ENCODE measurements around the gene GDF10.

GDF10 gene

DNA sequence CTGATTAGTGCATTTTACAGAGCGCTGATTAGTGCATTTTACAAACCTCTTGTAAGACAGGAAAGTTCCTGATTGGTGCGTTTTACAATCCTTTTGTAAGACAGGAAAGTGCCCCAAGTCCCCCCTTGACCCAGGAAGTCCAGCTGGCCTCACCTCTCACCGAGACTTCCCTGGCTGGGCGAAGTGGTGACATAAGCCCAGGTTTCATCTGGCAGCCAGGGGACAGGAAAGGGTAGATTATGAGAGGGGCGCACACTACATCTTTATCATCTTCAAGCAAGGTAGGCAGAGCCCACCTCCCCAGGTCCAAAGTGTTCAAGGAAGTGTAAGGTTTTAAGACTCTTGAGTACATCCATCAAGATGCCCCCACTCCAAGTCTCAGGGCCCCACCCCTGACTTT lies 5.5 kb upstream of the GDF10 start:
- no peak for DNase-seq

DNA sequence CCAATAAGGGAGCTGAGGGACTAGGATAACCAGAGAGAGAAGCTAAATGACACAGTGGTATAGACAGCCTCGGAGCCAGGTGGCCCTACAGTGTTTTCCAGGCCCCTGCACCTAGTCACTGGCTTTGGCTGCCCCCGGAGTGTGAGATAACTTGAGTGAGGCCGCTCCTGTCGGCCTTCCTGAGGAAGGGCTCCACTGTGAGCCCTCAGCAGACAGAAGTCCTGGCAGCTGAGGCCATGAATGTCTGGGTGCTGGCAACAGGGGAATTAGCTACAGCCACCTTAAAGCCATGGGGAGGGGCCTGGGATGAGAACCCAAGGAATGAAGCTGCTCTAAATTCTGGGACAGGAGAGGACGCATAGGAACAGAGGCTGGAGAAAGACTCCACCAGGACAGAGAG lies 4.6 kb upstream of the GDF10 start:
- no peak for DNase-seq

DNA sequence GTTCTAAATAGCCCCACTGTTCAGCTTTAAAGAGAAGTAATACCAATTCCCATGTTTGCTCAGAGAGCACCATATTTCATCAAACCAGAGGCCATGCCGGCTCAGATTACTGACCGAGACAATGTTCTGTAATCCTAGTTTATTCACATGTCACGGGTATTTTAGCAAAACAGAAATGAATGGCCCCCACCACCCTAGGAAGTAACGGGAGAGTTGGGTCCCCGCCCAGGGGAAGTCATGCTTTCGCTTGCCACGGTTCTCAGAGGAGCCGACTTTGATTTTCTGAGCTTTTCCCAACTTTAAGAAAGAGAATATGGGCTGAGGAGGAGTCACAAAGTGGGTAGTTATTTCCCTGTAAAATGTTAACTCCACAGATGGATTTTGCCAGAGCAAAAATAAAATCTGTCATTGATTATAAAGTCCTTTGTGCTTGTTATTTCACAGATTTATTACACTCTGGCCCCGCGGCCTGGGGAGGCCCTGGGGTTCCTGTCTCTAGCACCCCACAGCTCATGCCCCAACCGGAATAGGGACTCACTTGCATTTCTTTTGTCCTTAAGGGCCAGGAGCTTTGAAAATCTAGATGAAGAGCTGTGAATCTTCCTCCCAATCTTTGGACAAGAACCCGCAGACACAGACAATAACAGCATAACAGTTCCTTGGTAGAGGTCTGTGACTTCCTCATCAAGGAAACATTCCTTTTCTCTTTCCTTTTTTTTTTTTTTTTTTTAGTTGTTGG lies 3.7 kb upstream of the GDF10 start:
- no peak for DNase-seq

DNA sequence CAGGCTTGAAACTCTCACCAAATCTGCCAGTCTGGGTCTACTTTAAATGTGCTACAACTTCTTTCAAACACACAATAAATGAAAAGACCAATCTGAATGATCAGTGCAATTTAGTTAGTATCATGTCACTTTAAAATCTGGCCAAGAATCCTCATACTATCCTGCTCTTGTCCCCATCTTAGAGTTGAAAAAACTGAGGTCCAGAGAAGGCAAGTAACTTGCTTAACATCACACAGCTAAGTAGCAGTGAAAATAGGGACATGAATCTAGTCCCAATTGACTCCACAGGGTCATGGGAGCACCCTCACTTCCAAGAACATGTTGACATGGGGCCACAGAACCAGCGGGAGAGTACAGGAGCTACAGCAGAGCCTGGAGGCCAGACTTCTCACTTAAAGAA lies 3.1 kb upstream of the GDF10 start:
- DNase-seq = no peak

DNA sequence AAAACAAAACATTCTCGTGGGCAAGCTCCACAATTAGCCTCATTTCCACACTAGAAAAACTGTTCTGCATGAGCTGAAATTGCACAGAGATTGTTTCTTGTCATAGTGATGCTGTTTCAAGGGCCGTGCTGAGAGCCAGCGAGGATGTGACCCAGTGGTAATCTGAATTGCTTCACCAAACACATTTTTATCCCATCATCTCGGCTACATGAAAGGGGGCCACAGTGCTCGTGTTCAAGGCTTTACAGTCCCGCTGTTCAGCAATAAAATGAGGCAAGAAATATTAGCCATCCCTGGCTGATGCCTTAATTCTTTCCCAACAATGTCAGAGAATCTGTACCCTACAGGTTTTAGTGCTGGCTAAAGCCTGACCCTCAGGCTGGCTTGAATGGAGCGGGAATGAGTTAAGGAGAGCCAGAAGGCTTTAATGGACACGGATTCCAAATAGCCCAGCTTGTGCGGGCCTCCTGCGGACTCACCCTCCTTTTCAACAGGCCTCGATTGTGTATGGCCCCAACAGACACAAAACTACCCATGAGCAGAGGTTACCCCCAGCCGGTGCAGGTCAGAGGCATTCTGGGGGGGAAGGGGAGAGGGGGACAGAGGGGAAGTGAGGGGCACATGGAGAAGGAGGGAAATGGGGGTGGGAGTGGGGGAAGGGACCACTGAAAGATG lies 2.0 kb upstream of the GDF10 start:
- DNase-seq = no peak

DNA sequence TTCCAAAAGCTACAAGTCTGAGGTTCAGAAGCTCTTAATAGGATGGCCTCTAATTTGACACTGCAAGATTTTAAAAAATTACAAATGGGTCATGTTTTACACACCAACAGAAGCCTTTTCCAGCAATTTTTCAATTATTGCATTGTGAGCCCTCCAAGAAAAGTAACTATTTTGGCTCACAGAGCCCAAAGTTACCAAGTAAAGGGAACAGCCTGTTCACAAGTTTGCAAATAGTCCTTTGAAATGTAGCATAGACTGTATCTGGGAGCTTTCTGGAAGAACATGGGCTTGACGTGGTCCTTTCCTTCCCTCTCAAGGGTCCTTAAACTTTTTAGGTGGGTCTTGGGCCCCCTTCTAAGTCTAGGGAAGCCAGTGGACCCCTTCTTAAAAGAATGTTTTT lies 1.3 kb upstream of the GDF10 start:
- DNase-seq = no peak

DNA sequence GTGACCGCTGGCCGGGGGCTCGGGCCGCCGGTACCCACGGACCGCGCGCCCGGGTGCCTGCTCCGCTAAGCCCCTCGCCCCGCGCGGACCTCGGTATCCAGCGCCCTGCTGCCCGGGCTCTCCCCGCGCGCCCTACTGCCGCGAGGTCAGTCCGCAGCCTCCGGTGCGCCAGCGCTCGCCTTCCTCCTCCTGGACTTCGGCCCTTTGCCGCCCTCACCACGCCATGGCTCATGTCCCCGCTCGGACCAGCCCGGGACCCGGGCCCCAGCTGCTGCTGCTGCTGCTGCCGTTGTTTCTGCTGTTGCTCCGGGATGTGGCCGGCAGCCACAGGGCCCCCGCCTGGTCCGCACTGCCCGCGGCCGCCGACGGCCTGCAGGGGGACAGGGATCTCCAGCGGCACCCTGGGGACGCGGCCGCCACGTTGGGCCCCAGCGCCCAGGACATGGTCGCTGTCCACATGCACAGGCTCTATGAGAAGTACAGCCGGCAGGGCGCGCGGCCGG lies 483 bp downstream of the GDF10 start:
- DNase-seq = peak; percentile 16

DNA sequence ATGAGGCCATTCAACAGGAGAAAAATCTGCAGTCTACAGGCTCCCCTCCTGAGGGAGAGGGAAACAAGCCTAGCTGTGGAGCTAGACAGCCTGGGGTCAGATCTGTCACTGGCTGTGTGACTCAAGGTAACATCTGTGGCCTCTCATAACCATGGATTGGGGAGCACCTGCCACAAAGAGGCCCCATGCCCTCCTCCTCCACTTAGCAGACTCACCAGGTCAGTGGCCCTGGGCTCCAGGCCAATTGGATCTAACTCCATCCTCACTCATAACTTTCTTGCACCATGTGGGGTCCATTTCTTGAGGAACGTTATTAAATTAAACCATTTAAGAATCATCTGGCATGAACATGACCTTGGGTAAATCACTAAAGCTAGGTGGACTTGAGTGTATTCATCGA lies 1.8 kb downstream of the GDF10 start:
- DNase-seq = no peak

DNA sequence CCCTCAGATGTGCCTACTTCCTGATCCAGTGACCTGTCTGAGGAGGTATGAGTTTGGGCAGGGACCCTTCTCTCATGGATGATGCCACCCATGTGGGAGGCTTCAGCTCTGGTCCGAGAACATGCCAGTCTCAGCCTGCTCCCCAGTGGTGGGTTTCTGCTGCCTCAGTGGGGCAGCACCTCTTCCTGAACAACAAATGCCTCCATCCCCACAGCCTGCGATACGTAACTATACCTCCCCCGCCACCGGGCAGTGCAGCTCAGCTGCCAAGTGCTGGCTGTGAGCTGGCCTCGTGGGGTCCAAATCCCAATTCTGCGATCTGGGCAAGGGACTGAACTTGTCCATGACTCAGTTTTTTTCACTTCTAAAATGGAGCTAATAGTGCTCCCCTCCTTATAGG lies 3.1 kb downstream of the GDF10 start:
- no peak for DNase-seq

DNA sequence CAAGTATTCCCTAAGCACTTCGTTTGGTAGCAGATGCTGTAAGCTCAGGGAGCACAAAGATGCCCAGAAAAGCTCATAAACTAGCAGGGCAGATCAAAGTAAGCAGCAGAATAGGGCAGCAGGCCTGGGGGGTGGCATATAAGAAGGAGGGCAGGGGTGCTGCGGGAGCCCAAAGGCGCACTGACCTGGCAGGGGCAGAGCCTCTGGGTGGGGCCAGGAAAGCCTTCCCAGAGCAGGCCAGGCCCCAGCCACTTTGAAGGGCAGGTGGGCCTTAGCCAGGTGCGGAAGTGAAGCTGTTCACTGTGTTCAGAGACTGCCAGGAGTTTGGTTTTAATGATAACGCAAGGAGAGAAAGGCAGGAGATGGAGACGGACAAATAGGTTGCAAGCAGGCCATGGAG lies 3.9 kb downstream of the GDF10 start:
- no peak for DNase-seq

DNA sequence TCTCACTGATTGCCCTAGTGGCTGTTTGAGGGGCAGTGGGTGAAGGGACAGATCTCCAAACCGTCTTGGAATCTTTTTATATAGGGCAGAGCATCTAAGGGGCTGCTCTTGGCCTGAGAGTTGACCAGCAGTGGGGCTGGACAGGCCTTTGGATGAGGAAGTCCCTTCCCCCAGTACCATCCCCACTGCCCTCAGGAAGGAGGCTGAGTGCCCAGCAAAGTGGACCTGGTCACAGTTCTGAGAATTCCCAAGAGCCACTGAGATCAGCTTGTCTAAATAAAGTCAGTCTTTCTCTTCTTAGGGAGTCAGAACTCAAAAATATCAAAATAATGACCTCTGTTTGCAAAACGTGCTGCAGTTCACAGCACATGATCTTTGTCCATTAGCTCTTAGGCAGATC lies 5.6 kb downstream of the GDF10 start:
- no peak for DNase-seq

DNA sequence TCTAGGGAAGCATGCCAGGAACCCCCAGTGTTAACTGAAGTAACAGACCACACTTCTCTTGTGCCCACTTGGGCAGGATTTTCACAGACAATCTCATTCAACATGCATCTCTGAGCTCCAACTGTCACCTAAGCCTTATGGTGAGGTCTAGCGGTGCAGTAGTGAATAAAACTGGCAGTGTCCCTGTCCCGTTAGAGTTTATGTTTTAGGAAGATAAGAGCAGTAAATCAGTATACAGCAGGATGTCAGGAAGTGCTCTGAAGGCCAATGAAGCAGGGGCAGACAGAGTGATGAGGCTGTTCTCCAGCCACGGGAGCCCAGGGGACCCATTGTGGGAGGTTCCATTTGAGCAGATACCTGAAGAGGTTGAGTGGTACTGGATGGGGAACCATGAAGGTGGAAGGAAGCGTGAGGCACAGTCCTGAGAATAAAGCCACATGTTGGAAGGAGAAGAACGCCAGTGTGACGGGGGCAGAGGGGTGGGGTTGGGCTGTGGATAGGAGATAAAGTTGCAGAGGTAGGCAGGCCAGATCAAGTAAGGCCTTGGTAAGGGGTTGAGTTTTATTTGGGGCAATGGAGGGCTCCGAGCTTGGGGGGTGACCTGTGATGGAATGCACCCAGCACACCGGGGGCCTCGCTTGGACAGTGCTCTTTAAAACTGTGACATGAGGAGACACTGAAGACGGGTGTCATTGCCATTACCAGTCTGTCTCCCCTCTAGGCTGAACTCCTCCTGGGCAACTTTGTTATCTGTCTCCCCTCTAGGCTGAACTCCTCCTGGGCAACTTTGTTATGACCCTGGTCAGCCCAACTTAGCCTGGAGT lies 6.6 kb downstream of the GDF10 start:
- no peak for DNase-seq

DNA sequence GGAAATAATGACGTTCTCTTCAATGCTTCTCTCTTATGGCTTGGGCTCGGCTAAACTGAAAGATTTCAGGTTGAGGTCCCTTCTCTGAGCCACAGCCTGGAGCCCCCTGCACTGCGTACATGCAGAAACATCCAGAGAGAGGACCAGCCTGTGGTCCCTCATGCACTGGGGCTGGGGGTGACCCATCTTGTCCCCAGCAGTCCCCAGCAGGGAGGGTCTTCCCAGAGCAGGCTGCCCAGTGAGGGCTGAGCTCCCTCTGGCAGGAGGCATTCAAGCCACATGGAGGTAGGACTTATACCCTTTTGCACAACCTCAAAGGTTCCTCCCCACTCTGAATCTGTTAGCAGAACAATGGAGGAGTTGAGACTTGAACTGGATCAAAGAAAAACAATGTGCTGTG lies 7.4 kb downstream of the GDF10 start:
- no peak for DNase-seq

DNA sequence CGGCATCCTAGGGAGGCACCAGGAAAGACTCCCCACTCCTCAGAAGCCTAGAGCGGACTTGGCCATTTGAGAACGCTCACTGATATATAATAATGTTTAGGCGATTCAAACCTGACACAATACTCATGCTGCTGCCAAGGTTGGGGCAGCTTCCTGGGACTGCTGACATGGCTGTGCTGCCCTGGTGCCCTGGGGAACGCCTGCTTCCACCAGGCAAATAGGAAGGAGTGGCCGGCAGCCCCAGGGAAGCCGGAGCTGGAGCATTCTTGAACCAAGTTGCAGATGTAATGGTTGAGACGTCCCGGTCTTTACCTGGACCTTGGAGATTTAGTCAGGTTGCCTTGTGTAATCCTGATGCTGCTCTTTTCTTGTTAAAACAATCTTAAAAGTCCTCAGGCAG lies 8.8 kb downstream of the GDF10 start:
- DNase-seq = no peak

DNA sequence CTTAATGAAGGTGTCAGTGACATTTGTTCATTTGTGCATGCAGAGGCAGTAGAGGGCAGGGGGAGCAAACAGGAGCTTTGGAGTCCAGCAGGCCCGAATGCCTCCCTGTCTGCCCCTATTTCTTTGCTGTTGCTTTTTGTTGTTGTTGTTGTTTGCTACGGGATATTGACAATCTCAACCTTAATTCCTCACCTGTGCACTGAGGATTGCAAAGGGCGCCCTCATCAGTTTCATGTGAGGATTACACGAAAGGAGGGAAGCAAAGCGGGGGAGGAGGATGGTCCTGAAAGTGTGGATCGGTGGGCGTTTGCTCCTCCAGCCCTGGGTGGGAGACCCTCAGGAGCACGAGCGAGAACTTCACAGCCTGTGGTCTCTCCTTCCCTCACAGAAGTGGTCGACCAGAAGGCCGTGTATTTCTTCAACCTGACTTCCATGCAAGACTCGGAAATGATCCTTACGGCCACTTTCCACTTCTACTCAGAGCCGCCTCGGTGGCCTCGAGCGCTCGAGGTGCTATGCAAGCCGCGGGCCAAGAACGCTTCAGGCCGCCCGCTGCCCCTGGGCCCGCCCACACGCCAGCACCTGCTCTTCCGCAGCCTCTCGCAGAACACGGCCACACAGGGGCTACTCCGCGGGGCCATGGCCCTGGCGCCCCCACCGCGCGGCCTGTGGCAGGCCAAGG lies 9.6 kb downstream of the GDF10 start:
- DNase-seq = peak; percentile 28

DNA sequence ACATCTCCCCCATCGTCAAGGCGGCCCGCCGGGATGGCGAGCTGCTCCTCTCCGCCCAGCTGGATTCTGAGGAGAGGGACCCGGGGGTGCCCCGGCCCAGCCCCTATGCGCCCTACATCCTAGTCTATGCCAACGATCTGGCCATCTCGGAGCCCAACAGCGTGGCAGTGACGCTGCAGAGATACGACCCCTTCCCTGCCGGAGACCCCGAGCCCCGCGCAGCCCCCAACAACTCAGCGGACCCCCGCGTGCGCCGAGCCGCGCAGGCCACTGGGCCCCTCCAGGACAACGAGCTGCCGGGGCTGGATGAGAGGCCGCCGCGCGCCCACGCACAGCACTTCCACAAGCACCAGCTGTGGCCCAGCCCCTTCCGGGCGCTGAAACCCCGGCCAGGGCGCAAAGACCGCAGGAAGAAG lies 10.1 kb downstream of the GDF10 start:
- DNase-seq = no peak

DNA sequence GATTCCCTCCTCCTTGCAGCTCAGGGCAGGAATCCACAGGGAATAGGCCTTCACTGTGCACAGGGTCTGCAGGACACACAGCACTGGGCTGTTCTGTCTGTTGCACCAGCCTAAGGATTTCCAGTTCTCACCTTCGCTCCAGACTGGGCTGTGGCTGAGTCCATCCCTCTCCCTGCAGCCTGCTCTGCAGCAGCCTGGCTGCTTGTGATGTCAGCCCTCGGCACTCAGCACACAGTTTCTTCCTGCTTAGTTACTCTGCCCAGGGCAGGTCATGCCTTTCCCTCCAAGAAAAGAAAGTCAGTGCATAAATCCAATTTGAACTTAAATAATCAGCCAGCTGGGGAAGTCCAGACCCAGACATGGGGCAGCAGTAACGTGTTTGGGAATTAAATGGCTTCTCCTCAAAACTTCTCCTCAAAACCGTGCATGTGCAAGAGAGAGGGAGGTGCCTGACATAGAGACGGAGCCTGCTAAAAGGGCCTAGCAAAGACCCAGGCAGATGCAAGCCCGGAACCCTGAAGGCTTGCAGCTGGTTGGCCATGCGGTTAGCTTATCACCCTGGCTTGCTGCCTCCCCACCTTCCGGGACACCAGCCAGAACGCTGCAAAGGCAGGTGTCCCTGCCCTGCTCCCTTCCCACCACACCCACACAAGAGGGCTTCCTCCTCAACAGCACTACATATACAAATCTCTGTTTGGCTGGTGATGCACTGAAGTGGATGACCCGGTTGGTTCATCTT lies 11.4 kb downstream of the GDF10 start:
- peak; percentile 50 for DNase-seq

DNA sequence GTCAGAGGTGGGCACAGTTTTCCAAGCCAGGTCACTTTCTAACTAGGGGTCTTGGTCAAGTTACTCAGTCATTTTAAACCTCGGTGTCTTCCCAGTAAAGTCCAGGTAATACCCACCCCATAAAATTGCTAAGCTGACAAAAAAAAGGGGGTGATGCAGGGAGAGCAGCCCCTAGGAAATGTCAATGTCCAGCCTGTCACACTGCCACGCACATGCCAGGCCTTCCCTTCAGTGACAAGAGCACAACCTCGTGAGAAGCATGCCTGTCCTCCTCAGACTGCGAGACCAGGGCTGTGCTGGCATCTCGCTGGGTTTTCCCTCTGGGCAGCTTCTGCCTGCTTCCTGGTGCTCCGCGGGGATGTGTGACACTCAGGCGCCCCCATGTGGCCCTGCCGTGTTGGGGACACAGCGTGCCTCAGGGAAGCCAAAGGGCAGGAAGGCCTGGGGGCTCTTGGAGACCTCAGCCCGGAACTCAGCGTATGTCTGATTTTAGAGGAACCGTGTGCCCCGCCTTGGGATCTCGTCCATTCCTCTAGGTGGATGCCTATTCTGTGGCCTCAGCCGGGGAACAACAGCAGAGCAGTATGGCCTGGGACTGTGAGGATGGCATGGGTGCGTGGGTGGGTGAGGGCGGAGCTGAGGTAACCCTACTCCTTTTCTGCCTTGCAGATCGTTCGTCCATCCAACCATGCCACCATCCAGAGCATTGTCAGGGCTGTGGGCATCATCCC lies 12.1 kb downstream of the GDF10 start:
- peak; percentile 91 for DNase-seq

DNA sequence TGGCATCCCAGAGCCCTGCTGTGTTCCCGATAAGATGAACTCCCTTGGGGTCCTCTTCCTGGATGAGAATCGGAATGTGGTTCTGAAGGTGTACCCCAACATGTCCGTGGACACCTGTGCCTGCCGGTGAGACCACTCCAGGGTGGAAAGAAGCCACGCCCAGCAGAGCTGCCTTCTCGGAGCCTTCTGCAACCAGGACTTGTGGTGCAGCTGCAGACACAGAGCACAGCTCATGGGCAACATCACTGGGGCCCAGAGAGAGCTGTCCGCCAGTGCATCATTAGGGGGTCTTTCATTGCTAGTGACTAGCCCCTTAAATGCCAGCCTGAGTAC lies 12.6 kb downstream of the GDF10 start:
- no peak for DNase-seq

DNA sequence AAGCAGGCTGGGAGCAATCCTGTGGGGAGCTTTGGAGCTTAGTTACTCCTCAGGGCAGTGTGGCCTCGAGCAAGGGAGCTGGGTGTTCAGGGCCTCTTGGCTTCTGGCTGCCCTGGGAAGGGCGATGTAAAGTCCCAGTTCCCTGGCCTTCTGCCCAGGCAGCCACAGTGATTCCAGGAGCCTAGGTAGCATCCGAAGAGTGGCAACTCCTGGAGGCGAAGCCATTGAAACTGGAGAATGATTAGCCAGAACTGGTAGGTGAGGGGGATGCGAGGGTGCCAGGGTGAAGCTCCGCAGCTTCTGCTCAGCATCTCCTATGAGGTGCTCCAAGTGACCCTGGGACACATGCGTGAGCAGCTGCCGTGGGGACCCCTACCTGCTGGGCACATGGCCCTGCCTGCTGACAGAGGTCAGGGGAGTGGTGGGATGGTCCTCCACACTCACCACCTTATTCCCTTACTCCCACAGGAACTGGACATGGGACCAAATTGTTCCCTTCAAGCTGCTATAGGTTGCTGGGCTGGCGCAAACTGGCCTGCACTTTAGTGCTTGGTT lies 14.5 kb downstream of the GDF10 start:
- no peak for DNase-seq

DNA sequence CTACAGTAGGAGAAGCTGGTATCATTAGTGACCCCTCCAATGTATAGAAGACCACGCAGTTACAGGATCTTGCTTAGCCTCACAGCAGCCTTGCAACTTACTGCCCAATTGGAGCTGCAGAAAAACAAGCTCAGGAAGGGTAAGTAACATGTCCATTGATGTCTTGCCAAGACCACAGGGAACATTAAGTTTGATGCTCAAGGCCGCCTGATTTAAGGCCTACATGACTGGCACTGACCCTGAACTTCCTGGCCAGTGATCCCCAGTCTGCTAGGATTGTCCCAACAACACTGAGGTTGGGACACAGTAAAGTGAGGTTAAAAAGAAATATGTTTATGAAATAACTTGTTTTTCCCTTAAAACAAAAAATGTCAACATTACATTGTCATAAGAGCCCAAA lies 15.4 kb downstream of the GDF10 start:
- no peak for DNase-seq

DNA sequence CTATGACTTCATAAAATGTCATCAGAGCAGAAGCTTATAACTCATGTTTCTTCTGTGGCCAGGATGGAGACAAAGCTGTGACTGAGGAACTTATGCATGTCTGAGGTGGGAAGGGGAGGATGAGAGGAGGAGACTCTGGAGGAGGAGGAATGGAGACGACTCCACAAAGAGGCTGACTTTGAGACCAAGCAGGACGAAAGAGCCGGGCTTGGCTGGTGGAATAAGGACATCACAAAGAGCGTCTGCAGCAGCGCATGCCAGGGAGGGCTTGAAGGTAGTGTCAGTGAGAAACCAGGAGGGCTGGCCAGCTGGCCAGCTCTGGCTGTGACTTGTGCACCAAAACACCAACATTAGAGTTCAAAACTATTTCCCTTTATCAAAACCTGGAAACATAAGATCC lies 16.1 kb downstream of the GDF10 start:
- no peak for DNase-seq
